ENCODE results near the gene MAP3K1.

DNA sequence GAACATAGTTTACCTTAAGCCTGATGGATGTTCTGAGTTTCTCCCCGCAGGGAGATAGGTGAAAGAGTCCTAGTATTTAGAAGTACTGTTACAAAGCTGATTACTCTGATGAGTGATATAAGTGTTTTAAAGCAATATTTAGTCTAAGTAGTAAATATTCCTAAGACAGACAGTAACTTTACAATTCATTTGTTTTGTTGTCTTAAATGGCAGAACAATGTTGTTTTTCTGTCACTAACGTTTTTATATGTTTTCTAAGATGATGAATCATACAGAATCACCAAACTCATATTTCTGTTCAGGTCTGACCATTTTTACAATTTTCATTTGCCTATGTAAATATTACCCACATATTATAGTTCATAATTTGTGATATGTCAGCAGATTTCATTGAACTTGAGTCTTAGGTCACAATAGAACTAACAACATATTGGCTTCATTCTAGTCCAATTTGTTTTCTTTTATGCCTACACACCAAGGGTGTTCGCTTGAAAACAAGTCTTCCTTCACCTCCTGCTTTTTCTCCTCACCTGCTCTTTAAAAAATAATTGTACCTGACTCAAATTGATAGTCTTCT is 30.6 kb downstream of the MAP3K1 start:
- TF ChIP-seq, protein P1, sequence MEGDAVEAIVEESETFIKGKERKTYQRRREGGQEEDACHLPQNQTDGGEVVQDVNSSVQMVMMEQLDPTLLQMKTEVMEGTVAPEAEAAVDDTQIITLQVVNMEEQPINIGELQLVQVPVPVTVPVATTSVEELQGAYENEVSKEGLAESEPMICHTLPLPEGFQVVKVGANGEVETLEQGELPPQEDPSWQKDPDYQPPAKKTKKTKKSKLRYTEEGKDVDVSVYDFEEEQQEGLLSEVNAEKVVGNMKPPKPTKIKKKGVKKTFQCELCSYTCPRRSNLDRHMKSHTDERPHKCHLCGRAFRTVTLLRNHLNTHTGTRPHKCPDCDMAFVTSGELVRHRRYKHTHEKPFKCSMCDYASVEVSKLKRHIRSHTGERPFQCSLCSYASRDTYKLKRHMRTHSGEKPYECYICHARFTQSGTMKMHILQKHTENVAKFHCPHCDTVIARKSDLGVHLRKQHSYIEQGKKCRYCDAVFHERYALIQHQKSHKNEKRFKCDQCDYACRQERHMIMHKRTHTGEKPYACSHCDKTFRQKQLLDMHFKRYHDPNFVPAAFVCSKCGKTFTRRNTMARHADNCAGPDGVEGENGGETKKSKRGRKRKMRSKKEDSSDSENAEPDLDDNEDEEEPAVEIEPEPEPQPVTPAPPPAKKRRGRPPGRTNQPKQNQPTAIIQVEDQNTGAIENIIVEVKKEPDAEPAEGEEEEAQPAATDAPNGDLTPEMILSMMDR (IDR thresholded peaks at IDR 0.05): no peak
- no peak for TF ChIP-seq EP300 (IDR thresholded peaks at IDR 0.05)
